Adrenal gland (tissue), 5 donors: ENCODE results near the gene TCF4.

Experiments
- POLR2A ChIP-seq, 2 donors: fragments of 450-650 bp; IDR thresholded peaks; one replicate each; pipeline ENCODE4 v1.6.1; 2017; ENCODE audit warnings: antibody characterized with exemption in 2 of 2, mild to moderate bottlenecking in 2 of 2, moderate library complexity in 1 of 2
- TF ChIP-seq, protein P1 (sequence below), 6 experiments: fragments of 450-650 bp in 4 of 6; fragments of 200-600 bp in 2 of 6; sonication (generic) in 1 of 6; IDR thresholded peaks; 1 replicate in 5 of 6; 2 replicates in 1 of 6; pipeline versions ENCODE4 v1.5.1 to v1.8.0; 2016 to 2021; ENCODE audit warnings: antibody characterized with exemption in 6 of 6, mild to moderate bottlenecking in 2 of 6, moderate library complexity in 1 of 6
- donor health status: DM: no; HTN: no; CAD: no.

DNA sequence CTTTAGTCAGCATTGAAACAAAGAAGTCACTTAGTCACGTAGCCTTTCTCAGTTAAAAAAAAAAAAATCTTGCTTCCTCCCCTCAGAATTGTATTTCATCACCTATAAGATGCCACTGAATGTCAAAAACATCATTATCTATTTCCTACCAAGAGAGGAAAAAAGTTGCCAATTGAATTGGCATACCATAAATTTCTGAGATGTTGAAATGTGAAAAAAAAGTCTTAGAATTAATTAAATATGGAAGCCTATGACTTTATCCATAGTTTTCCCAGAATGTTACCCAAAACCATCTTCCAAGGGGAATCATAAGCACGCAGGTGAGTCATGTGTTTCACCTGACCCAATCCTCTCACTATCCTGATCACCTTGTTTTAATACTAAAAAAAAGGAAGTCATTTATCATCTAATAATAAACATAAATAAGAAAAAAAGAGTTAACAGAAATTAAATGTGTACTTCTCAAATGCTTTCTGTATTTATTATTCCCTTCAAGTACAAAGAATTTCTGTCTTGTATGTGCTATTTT, 205.7 kb downstream of the TCF4 start:
- TF ChIP-seq, protein P1, sequence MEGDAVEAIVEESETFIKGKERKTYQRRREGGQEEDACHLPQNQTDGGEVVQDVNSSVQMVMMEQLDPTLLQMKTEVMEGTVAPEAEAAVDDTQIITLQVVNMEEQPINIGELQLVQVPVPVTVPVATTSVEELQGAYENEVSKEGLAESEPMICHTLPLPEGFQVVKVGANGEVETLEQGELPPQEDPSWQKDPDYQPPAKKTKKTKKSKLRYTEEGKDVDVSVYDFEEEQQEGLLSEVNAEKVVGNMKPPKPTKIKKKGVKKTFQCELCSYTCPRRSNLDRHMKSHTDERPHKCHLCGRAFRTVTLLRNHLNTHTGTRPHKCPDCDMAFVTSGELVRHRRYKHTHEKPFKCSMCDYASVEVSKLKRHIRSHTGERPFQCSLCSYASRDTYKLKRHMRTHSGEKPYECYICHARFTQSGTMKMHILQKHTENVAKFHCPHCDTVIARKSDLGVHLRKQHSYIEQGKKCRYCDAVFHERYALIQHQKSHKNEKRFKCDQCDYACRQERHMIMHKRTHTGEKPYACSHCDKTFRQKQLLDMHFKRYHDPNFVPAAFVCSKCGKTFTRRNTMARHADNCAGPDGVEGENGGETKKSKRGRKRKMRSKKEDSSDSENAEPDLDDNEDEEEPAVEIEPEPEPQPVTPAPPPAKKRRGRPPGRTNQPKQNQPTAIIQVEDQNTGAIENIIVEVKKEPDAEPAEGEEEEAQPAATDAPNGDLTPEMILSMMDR (IDR thresholded peaks at IDR 0.05): no peak
- no peak for TF ChIP-seq POLR2A (IDR thresholded peaks at IDR 0.05)
